Measurements from ENCODE around the gene HPCAL4. TPM values are rescaled to one million over a fixed set of nuclear protein-coding genes. Genes with fewer than 3 reads are reported as not detected.
A peak's percentile ranks its signal among the peaks of the same experiment; 100 is the strongest.

HPCAL4 gene
- total RNA-seq, 5 donors from 2014 or later (not counting 1 experiment from before 2014, with no cell fraction given), result 10.3 to 38.5 (median 28.5) TPM

GRCh38 chr1:39722495-39722894 is 31.3 kb upstream of the HPCAL4 start:
- H3K27me3 ChIP-seq (replicated peaks in 1 of 2; ENCODE audit: control insufficient read depth in 2 of 2, extremely low read depth in 1 of 2, insufficient read depth in 2 of 2, low read length in 1 of 2), result peaks cover 15 to 16% of the 10 kb centered on the region in 2 experiments
- Mint-ChIP-seq H3K27ac (no peak overlapping the region), H3K4me1 (peaks cover 0 to 4% (median 2%) of the 10 kb centered on the region in 3 donors), H3K4me3 (no peak overlapping the region), H3K36me3 (no peaks in the 10 kb centered on the region), H3K27me3 (peaks cover 35% of the 10 kb centered on the region in 2 donors), H3K9me3 (no peaks in the 10 kb centered on the region)
- no peaks in the 10 kb centered on the region for H3K4me1 ChIP-seq (ENCODE audit: control insufficient read depth in 1 of 2, extremely low read depth in 1 of 2, insufficient read depth in 2 of 2, low read length in 2 of 2)
- CTCF ChIA-PET, result interaction anchor here in 1 of 2 donors (0.9 kb wide), 1 partner anchor 116 kb away, joined by 8 read pairs; no protein-coding TSS in a partner anchor
- H3K27ac ChIP-seq (ENCODE audit: low read length), result no peak overlapping the region
- DNase-seq, result no peak
- H3K4me3 ChIP-seq (ENCODE audit: control insufficient read depth in 1 of 2, extremely low read depth in 1 of 2, low read length in 1 of 2), result no peak overlapping the region
- WGBS (ENCODE audit: insufficient coverage), result no CpG with 5 or more reads among the region's 2 CpGs
- POLR2A ChIA-PET, result interaction anchor here in 1 of 2 donors (0.6 kb wide), 1 partner anchor 9 kb away, joined by 13 read pairs; no protein-coding TSS in a partner anchor
- no peaks in the 10 kb centered on the region for H3K9me3 ChIP-seq
- no peak for ATAC-seq (replicated peaks in 1 of 4)
- H3K36me3 ChIP-seq (ENCODE audit: control insufficient read depth in 2 of 2, extremely low read depth in 1 of 2, insufficient read depth in 1 of 2, low read length in 1 of 2), result no peaks in the 10 kb centered on the region

GRCh38 chr1:39721664-39722063 is 30.4 kb upstream of the HPCAL4 start:
- ChIA-PET CTCF (no interaction called here), POLR2A (no interaction called here)
- no peak for ATAC-seq (replicated peaks in 1 of 4)
- Mint-ChIP-seq H3K36me3 (no peaks in the 10 kb centered on the region), H3K4me1 (no peaks in the 10 kb centered on the region), H3K4me3 (no peak overlapping the region), H3K27ac (no peak overlapping the region), H3K9me3 (no peaks in the 10 kb centered on the region), H3K27me3 (peaks cover 32 to 36% of the 10 kb centered on the region in 2 donors)
- peaks cover 11 to 13% of the 10 kb centered on the region in 2 experiments for H3K27me3 ChIP-seq (replicated peaks in 1 of 2; ENCODE audit: control insufficient read depth in 2 of 2, extremely low read depth in 1 of 2, insufficient read depth in 2 of 2, low read length in 1 of 2)
- H3K27ac ChIP-seq (ENCODE audit: low read length), result no peak overlapping the region
- no peak overlapping the region for H3K4me3 ChIP-seq (ENCODE audit: control insufficient read depth in 1 of 2, extremely low read depth in 1 of 2, low read length in 1 of 2)
- no peak for DNase-seq
- no peaks in the 10 kb centered on the region for H3K9me3 ChIP-seq
- H3K4me1 ChIP-seq (ENCODE audit: control insufficient read depth in 1 of 2, extremely low read depth in 1 of 2, insufficient read depth in 2 of 2, low read length in 2 of 2), result no peaks in the 10 kb centered on the region
- H3K36me3 ChIP-seq (ENCODE audit: control insufficient read depth in 2 of 2, extremely low read depth in 1 of 2, insufficient read depth in 1 of 2, low read length in 1 of 2), result no peaks in the 10 kb centered on the region

- no peak overlapping the region for H3K4me3 Mint-ChIP-seq
- peaks cover 29 to 32% of the 10 kb centered on the region in 2 donors for H3K27me3 Mint-ChIP-seq
- no peaks in the 10 kb centered on the region for H3K36me3 ChIP-seq (ENCODE audit: control insufficient read depth in 2 of 2, extremely low read depth in 1 of 2, insufficient read depth in 1 of 2, low read length in 1 of 2)
- POLR2A ChIA-PET, result interaction anchor here in 1 of 2 donors (0.6 to 0.7 kb wide), 2 partner anchors 63 to 116 kb away, joined by 5 to 6 read pairs; no protein-coding TSS in a partner anchor
- H3K36me3 Mint-ChIP-seq, result no peaks in the 10 kb centered on the region
- DNase-seq (peak in 2 of 35 experiments; percentile 16 to 83), ATAC-seq (replicated peaks in 1 of 4) (peak; percentile 42 to 77 (median 72))
- no peak overlapping the region for H3K27ac ChIP-seq (ENCODE audit: low read length)
- H3K27me3 ChIP-seq (replicated peaks in 1 of 2; ENCODE audit: control insufficient read depth in 2 of 2, extremely low read depth in 1 of 2, insufficient read depth in 2 of 2, low read length in 1 of 2), result peaks cover 5 to 11% of the 10 kb centered on the region in 2 experiments
- H3K9me3 ChIP-seq, result no peaks in the 10 kb centered on the region
- CTCF ChIA-PET, result interaction anchor here (0.6 to 1.3 kb wide), 11 partner anchors 17 to 1945 kb away, joined by 3 to 22 read pairs (median 3); partner anchors contain the start of gene HPCAL4 (in 1 of the 2)
- 56% methylated on average over 6 of the region's 7 CpGs for WGBS (ENCODE audit: insufficient coverage)
- H3K4me3 ChIP-seq (ENCODE audit: control insufficient read depth in 1 of 2, extremely low read depth in 1 of 2, low read length in 1 of 2), result no peak overlapping the region
- no peaks in the 10 kb centered on the region for H3K4me1 Mint-ChIP-seq
- H3K4me1 ChIP-seq (ENCODE audit: control insufficient read depth in 1 of 2, extremely low read depth in 1 of 2, insufficient read depth in 2 of 2, low read length in 2 of 2), result no peaks in the 10 kb centered on the region
- H3K9me3 Mint-ChIP-seq, result no peaks in the 10 kb centered on the region
- H3K27ac Mint-ChIP-seq, result no peak overlapping the region
These were observed 29.1 kb upstream of the HPCAL4 start for GRCh38 chr1:39720094-39720999.

GRCh38 chr1:39717809-39718208 is 26.6 kb upstream of the HPCAL4 start:
- H3K4me1 ChIP-seq (ENCODE audit: control insufficient read depth in 1 of 2, extremely low read depth in 1 of 2, insufficient read depth in 2 of 2, low read length in 2 of 2), result no peaks in the 10 kb centered on the region
- H3K4me3 Mint-ChIP-seq, result no peak overlapping the region
- H3K36me3 ChIP-seq (ENCODE audit: control insufficient read depth in 2 of 2, extremely low read depth in 1 of 2, insufficient read depth in 1 of 2, low read length in 1 of 2), result no peaks in the 10 kb centered on the region
- H3K27me3 Mint-ChIP-seq, result peaks cover 26 to 28% of the 10 kb centered on the region in 2 donors
- H3K9me3 Mint-ChIP-seq, result no peaks in the 10 kb centered on the region
- H3K4me1 Mint-ChIP-seq, result no peaks in the 10 kb centered on the region
- DNase-seq (no peak), ATAC-seq (replicated peaks in 1 of 4) (no peak)
- H3K27ac Mint-ChIP-seq, result no peak overlapping the region
- no peak overlapping the region for H3K4me3 ChIP-seq (ENCODE audit: control insufficient read depth in 1 of 2, extremely low read depth in 1 of 2, low read length in 1 of 2)
- ChIA-PET CTCF (no interaction called here), POLR2A (no interaction called here)
- peaks cover 8 to 11% of the 10 kb centered on the region in 2 experiments for H3K27me3 ChIP-seq (replicated peaks in 1 of 2; ENCODE audit: control insufficient read depth in 2 of 2, extremely low read depth in 1 of 2, insufficient read depth in 2 of 2, low read length in 1 of 2)
- no peaks in the 10 kb centered on the region for H3K36me3 Mint-ChIP-seq
- H3K9me3 ChIP-seq, result no peaks in the 10 kb centered on the region
- WGBS (ENCODE audit: insufficient coverage), result 69% methylated on average over 3 of the region's 6 CpGs
- H3K27ac ChIP-seq (ENCODE audit: low read length), result no peak overlapping the region

- Mint-ChIP-seq H3K36me3 (no peaks in the 10 kb centered on the region), H3K27ac (no peak overlapping the region), H3K27me3 (peaks cover 31 to 37% of the 10 kb centered on the region in 2 donors), H3K4me3 (no peak overlapping the region), H3K9me3 (no peaks in the 10 kb centered on the region), H3K4me1 (no peaks in the 10 kb centered on the region)
- H3K9me3 ChIP-seq, result no peaks in the 10 kb centered on the region
- no peak overlapping the region for H3K27ac ChIP-seq (ENCODE audit: low read length)
- H3K27me3 ChIP-seq (replicated peaks in 1 of 2; ENCODE audit: control insufficient read depth in 2 of 2, extremely low read depth in 1 of 2, insufficient read depth in 2 of 2, low read length in 1 of 2), result peaks cover 2 to 26% of the 10 kb centered on the region in 2 experiments
- ChIA-PET POLR2A (interaction anchor here in 1 of 2 donors (0.7 kb wide), 1 partner anchor 9 kb away, joined by 13 read pairs; no protein-coding TSS in a partner anchor), CTCF (interaction anchor here in 1 of 2 donors (1.2 kb wide), 1 partner anchor 41 kb away, joined by 3 read pairs; no protein-coding TSS in a partner anchor)
- ATAC-seq (replicated peaks in 1 of 4), result no peak
- no peaks in the 10 kb centered on the region for H3K4me1 ChIP-seq (ENCODE audit: control insufficient read depth in 1 of 2, extremely low read depth in 1 of 2, insufficient read depth in 2 of 2, low read length in 2 of 2)
- H3K36me3 ChIP-seq (ENCODE audit: control insufficient read depth in 2 of 2, extremely low read depth in 1 of 2, insufficient read depth in 1 of 2, low read length in 1 of 2), result no peaks in the 10 kb centered on the region
- H3K4me3 ChIP-seq (ENCODE audit: control insufficient read depth in 1 of 2, extremely low read depth in 1 of 2, low read length in 1 of 2), result no peak overlapping the region
- WGBS (ENCODE audit: insufficient coverage), result 100% methylated on average over 5 of the region's 5 CpGs
- DNase-seq, result no peak
These were observed 22.3 kb upstream of the HPCAL4 start for GRCh38 chr1:39713557-39713956.

- H3K36me3 Mint-ChIP-seq, result no peaks in the 10 kb centered on the region
- no peaks in the 10 kb centered on the region for H3K9me3 ChIP-seq
- CTCF ChIA-PET, result interaction anchor here in 1 of 2 donors (1.3 kb wide), 1 partner anchor 106 kb away, joined by 4 read pairs; no protein-coding TSS in a partner anchor
These were observed 20.7 kb upstream of the HPCAL4 start for GRCh38 chr1:39711966-39712340.

More at GRCh38 chr1:39711966-39712340, 20.7 kb upstream of the HPCAL4 start:
- H3K9me3 Mint-ChIP-seq, result no peaks in the 10 kb centered on the region
- H3K4me3 Mint-ChIP-seq, result no peak overlapping the region
- Histone ChIP-seq H3K27me3 (replicated peaks in 1 of 2; ENCODE audit: control insufficient read depth in 2 of 2, extremely low read depth in 1 of 2, insufficient read depth in 2 of 2, low read length in 1 of 2) (peaks cover 2 to 24% of the 10 kb centered on the region in 2 experiments), H3K4me3 (ENCODE audit: control insufficient read depth in 1 of 2, extremely low read depth in 1 of 2, low read length in 1 of 2) (no peak overlapping the region), H3K36me3 (ENCODE audit: control insufficient read depth in 2 of 2, extremely low read depth in 1 of 2, insufficient read depth in 1 of 2, low read length in 1 of 2) (no peaks in the 10 kb centered on the region), H3K4me1 (ENCODE audit: control insufficient read depth in 1 of 2, extremely low read depth in 1 of 2, insufficient read depth in 2 of 2, low read length in 2 of 2) (no peaks in the 10 kb centered on the region), H3K27ac (ENCODE audit: low read length) (no peak overlapping the region)
- peaks cover 23 to 24% of the 10 kb centered on the region in 2 donors for H3K27me3 Mint-ChIP-seq
- H3K27ac Mint-ChIP-seq, result no peak overlapping the region
- POLR2A ChIA-PET, result no interaction called here
- 86% methylated on average over 5 of the region's 6 CpGs for WGBS (ENCODE audit: insufficient coverage)
- no peaks in the 10 kb centered on the region for H3K4me1 Mint-ChIP-seq
- no peak for ATAC-seq (replicated peaks in 1 of 4)
- DNase-seq, result no peak
